GM12872 (cell line): ENCODE results near the gene USP32.

ENCODE experiments used
- TF ChIP-seq, protein P1 (sequence below): IDR thresholded peaks from 3 replicates; pipeline ENCODE4 v1.5.1; 2011; ENCODE audit warnings: low read depth, mild to moderate bottlenecking, low read length, moderate library complexity; ENCODE audit not compliant: insufficient read depth

Gene USP32, protein sequence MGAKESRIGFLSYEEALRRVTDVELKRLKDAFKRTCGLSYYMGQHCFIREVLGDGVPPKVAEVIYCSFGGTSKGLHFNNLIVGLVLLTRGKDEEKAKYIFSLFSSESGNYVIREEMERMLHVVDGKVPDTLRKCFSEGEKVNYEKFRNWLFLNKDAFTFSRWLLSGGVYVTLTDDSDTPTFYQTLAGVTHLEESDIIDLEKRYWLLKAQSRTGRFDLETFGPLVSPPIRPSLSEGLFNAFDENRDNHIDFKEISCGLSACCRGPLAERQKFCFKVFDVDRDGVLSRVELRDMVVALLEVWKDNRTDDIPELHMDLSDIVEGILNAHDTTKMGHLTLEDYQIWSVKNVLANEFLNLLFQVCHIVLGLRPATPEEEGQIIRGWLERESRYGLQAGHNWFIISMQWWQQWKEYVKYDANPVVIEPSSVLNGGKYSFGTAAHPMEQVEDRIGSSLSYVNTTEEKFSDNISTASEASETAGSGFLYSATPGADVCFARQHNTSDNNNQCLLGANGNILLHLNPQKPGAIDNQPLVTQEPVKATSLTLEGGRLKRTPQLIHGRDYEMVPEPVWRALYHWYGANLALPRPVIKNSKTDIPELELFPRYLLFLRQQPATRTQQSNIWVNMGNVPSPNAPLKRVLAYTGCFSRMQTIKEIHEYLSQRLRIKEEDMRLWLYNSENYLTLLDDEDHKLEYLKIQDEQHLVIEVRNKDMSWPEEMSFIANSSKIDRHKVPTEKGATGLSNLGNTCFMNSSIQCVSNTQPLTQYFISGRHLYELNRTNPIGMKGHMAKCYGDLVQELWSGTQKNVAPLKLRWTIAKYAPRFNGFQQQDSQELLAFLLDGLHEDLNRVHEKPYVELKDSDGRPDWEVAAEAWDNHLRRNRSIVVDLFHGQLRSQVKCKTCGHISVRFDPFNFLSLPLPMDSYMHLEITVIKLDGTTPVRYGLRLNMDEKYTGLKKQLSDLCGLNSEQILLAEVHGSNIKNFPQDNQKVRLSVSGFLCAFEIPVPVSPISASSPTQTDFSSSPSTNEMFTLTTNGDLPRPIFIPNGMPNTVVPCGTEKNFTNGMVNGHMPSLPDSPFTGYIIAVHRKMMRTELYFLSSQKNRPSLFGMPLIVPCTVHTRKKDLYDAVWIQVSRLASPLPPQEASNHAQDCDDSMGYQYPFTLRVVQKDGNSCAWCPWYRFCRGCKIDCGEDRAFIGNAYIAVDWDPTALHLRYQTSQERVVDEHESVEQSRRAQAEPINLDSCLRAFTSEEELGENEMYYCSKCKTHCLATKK (N-terminal part only)

DNA sequence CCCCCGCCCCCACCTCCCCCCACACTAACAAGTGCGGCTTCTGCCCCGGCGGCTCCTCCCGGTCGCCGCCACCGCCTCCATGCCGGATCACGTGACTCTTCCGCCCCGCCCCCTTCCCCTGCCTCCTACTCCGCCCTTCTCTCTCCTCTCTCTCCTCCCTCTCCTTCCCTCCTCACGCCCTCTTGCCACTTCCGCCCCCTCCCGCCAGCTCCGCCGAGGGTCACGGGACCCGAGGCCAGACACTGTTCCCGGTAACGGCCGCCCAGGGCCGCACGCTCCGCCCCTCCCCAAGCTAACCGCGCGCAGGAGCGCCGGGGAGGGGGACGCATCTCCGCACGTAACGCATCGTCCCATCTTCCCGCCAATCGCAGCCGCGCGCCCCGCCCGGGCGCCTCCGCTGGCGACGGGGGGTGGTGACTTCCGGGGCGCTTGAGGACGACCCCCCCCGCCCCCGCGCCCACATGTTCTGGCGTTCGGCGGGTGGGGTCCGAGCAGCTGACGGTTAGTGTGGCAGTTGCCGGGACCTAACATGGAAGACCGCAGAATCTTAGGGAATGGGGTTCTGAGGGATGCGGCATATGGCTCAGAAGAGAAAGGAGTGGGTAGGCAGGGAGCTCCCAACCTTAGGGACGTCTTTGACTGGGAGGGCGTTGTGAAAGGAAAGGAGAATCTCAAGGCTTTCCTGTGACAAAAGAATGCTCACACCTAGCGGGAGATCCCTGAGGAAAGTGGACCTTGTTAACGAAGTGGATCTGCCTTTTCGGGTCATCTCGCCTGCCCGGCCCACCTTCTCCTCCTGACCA, at the start of gene USP32:
USP32 (minus strand) TSS at position 92 of the 803 bp plus-strand sequence. CDS start 194 bp downstream, outside the sequence.
- TF ChIP-seq, protein P1, sequence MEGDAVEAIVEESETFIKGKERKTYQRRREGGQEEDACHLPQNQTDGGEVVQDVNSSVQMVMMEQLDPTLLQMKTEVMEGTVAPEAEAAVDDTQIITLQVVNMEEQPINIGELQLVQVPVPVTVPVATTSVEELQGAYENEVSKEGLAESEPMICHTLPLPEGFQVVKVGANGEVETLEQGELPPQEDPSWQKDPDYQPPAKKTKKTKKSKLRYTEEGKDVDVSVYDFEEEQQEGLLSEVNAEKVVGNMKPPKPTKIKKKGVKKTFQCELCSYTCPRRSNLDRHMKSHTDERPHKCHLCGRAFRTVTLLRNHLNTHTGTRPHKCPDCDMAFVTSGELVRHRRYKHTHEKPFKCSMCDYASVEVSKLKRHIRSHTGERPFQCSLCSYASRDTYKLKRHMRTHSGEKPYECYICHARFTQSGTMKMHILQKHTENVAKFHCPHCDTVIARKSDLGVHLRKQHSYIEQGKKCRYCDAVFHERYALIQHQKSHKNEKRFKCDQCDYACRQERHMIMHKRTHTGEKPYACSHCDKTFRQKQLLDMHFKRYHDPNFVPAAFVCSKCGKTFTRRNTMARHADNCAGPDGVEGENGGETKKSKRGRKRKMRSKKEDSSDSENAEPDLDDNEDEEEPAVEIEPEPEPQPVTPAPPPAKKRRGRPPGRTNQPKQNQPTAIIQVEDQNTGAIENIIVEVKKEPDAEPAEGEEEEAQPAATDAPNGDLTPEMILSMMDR: peak; percentile 30; the same call in 1 of the 3 replicates

DNA sequence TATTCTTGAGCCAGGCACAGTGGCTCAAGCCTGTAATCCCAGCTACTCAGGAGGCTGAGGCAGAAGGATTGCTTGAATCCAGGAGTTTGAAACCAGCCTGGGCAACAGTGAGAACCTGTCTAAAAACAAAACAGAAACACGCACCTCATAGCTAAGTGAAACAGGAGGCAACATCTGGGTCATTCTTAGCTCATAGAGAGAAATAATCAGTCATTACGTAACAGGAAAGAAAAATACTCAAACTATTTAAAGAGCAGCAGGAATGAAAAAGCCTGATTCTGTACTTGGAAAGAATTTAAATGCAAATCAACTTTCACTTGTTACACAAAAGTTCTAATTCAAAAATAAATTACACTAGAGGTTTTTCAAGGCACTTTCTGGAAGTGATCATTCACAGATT, 47.6 kb upstream of the USP32 start:
- TF ChIP-seq, protein P1: no peak

DNA sequence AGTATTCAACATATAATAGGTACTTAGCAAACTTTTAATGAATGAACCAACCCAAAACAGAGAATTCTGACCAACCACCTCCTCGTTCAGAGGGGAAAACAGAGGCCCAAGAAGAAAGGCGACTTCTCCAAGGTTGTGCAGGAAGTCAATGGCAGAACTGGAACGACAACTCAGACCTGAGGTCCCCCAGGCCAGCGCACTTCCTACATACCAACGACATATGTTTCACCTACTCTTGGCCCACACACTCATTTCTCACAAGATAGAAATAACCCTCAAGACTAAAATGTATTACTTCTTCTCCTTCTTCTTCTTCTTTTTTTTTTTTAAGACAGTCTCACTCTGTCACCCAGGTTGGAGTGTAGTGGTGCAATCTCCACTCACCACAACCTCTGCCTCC, 44.7 kb upstream of the USP32 start:
- TF ChIP-seq, protein P1: no peak

DNA sequence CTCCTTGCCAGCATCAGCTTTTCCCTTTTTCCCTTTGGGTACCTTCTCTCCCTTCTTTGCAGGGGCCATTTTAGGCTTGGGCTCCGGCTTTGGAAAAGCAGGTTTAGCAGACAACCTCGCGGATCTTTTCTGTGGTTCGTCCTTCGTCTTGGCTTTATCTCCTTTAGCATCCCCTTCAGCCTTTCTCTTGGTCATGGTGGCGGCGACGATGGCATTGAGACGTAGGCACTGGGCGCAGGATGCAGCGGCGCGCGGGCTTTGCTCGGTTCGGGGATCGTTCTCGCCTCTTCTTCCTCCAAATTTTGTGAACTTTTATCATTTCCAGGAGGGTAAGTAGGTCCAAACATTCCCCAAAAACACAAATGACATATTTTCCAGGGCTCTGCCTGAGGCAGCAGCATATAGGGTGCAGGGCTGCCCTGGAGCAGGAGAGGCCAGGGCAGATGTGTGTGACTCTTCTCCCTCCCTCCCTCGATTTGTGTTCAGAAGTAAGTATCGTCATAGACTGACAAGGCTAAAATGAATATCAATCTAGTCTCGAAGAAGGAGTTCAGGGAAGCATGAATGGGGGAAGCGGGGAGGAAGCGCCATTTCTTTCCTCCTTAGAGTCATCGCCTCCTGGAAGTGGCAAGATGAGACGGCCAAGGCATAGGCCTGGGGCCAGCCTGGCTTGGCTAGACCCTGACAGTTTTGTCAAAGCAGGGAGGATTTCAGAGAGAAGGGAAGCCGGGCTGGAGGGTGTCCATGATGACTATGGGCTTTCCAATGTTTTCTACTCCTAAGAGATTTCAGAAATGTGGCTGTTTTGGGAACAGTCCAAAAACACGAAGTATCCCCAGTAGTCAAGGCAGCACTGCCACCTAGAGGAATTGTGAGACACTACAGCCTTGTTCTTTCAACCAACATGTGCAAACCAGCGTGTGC, 43.6 kb upstream of the USP32 start:
- TF ChIP-seq, protein P1: peak; percentile 85

GRCh38 chr17:60426596-60426995, 34.7 kb upstream of the USP32 start:
- TF ChIP-seq, protein P1: no peak

DNA sequence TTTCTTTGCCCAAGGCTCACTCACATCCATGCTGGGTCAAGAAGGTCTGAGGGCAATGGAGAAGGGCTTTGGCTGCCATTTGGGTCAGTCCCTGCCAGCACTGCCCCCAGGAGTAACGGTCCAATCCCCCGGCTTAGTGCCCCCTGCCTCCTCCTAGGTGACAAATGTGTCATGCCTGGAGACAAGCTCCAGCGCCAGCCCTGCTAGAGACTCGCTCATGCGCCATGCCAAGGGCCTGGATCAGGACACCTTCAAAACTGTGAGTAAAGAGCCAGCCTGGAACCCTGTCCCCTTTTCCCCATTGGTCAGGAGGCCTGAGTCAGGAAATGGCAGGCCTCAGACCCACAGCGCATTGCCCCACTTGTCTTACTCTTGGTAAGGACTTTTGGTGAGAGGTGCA, 33.7 kb upstream of the USP32 start:
- TF ChIP-seq, protein P1: no peak
